Measurements from ENCODE around the gene CACNA1F. TPM values are rescaled to one million over a fixed set of nuclear protein-coding genes. Genes with fewer than 3 reads are reported as not detected.

CACNA1F gene
- total RNA-seq, 1 experiment from 2014 or later: not detected

GRCh38 chrX:49244207-49244606 lies 11.1 kb upstream of the CACNA1F start:
- Histone ChIP-seq H3K9me3 (ENCODE audit: low read depth, low read length, poor library complexity, severe bottlenecking) (no peaks in the 10 kb centered on the region), H3K4me1 (ENCODE audit: insufficient read depth, low read length, poor library complexity, severe bottlenecking) (no peaks in the 10 kb centered on the region), H3K36me3 (ENCODE audit: insufficient read depth, low read length, poor library complexity, severe bottlenecking) (no peaks in the 10 kb centered on the region), H3K27me3 (replicated peaks; ENCODE audit: insufficient read depth, low read depth, low read length, poor library complexity) (no peaks in the 10 kb centered on the region), H3K27ac (ENCODE audit: low read depth, low read length, poor library complexity, severe bottlenecking) (no peak overlapping the region), H3K4me3 (ENCODE audit: low read depth, low read length, poor library complexity, severe bottlenecking) (no peak overlapping the region)
- intact Hi-C loops (cut with micrococcal nuclease; ENCODE audit: unreplicated experiment): no loop called here
- CTCF ChIA-PET: no interaction called here
- POLR2A ChIA-PET (ENCODE audit: low non-redundant PET): no interaction called here
- no peak for DNase-seq (ENCODE audit: low spot score)
- TF ChIP-seq CTCF (conservative IDR thresholded peaks at IDR 0.05; ENCODE audit: low read depth, low read length) (no peak), EZH2 (IDR thresholded peaks at IDR 0.05; ENCODE audit: borderline replicate concordance, low read depth, low read length, poor library complexity, severe bottlenecking) (no peak)
- BruUV-seq (replicated peaks): no TSS peak

- no peak for DNase-seq (ENCODE audit: low spot score)
- intact Hi-C loops (cut with micrococcal nuclease; ENCODE audit: unreplicated experiment): no loop called here
- H3K4me3 ChIP-seq (ENCODE audit: low read depth, low read length, poor library complexity, severe bottlenecking): no peak overlapping the region
- CTCF ChIA-PET: no interaction called here
- no peaks in the 10 kb centered on the region for H3K36me3 ChIP-seq (ENCODE audit: insufficient read depth, low read length, poor library complexity, severe bottlenecking)
- H3K27ac ChIP-seq (ENCODE audit: low read depth, low read length, poor library complexity, severe bottlenecking): no peak overlapping the region
- BruUV-seq (replicated peaks): no TSS peak
- H3K9me3 ChIP-seq (ENCODE audit: low read depth, low read length, poor library complexity, severe bottlenecking): no peaks in the 10 kb centered on the region
- H3K27me3 ChIP-seq (replicated peaks; ENCODE audit: insufficient read depth, low read depth, low read length, poor library complexity): no peaks in the 10 kb centered on the region
- no peaks in the 10 kb centered on the region for H3K4me1 ChIP-seq (ENCODE audit: insufficient read depth, low read length, poor library complexity, severe bottlenecking)
- POLR2A ChIA-PET (ENCODE audit: low non-redundant PET): no interaction called here
- TF ChIP-seq CTCF (conservative IDR thresholded peaks at IDR 0.05; ENCODE audit: low read depth, low read length) (no peak), EZH2 (IDR thresholded peaks at IDR 0.05; ENCODE audit: borderline replicate concordance, low read depth, low read length, poor library complexity, severe bottlenecking) (no peak)
Measured at GRCh38 chrX:49243166-49243565, 10.0 kb upstream of the CACNA1F start.

- no peaks in the 10 kb centered on the region for H3K9me3 ChIP-seq (ENCODE audit: low read depth, low read length, poor library complexity, severe bottlenecking)
- no TSS peak for BruUV-seq (replicated peaks)
- ChIA-PET CTCF (no interaction called here), POLR2A (ENCODE audit: low non-redundant PET) (no interaction called here)
- H3K4me1 ChIP-seq (ENCODE audit: insufficient read depth, low read length, poor library complexity, severe bottlenecking): no peaks in the 10 kb centered on the region
- H3K27me3 ChIP-seq (replicated peaks; ENCODE audit: insufficient read depth, low read depth, low read length, poor library complexity): no peaks in the 10 kb centered on the region
- H3K27ac ChIP-seq (ENCODE audit: low read depth, low read length, poor library complexity, severe bottlenecking): no peak overlapping the region
- H3K4me3 ChIP-seq (ENCODE audit: low read depth, low read length, poor library complexity, severe bottlenecking): no peak overlapping the region
- TF ChIP-seq CTCF (conservative IDR thresholded peaks at IDR 0.05; ENCODE audit: low read depth, low read length): no peak
- TF ChIP-seq EZH2 (IDR thresholded peaks at IDR 0.05; ENCODE audit: borderline replicate concordance, low read depth, low read length, poor library complexity, severe bottlenecking): no peak
- DNase-seq (ENCODE audit: low spot score): no peak
- intact Hi-C loops (cut with micrococcal nuclease; ENCODE audit: unreplicated experiment): no loop called here
- H3K36me3 ChIP-seq (ENCODE audit: insufficient read depth, low read length, poor library complexity, severe bottlenecking): no peaks in the 10 kb centered on the region
Measured at GRCh38 chrX:49242545-49243066, 9.5 kb upstream of the CACNA1F start.

Measured in A673 (cell line).